PC-9 (cell line): ENCODE data around the gene PVALEF. TPM values are rescaled to one million over a fixed set of nuclear protein-coding genes. Genes with fewer than 3 reads are reported as not detected.

Experiments used
- BruUV-seq: library from RNA; stranded (reverse); fragments of 400-500 nt; replicated peaks from 2 replicates; lab custom pipeline; 2021; lab: Mats Ljungman, UMichigan
- CTCF ChIA-PET: fragments of 300-600 bp; sonication (Branson Sonifier 250); formaldehyde crosslinking; loops from one replicate; lab custom pipeline; 2022; ENCODE audit warnings: antibody characterized with exemption; lab: Charles Lee
- POLR2A ChIA-PET: fragments of 300-600 bp; sonication (Branson Sonifier 250); formaldehyde crosslinking; loops from one replicate; lab custom pipeline; 2022; ENCODE audit warnings: antibody characterized with exemption; ENCODE audit not compliant: unreplicated experiment; lab: Charles Lee
- DNase-seq, 2 experiments: peaks; one replicate each; pipeline versions ENCODE4 v3.0.0 to v3.0.0-alpha.2; 2015 to 2022; ENCODE audit warnings: mixed read lengths in 1 of 2
- H2AFZ ChIP-seq: fragments of 200-600 bp; sonication (generic); 2 replicates; pipeline ENCODE4 v1.8.1; 2017; ENCODE audit warnings: antibody characterized with exemption
- H3F3A ChIP-seq: fragments of 200-600 bp; sonication (generic); 2 replicates; pipeline ENCODE4 v1.8.1; 2017; ENCODE audit warnings: antibody characterized with exemption, mild to moderate bottlenecking, low read depth; ENCODE audit not compliant: insufficient read depth
- H3K27ac ChIP-seq: fragments of 200-600 bp; sonication (generic); 2 replicates; pipeline ENCODE4 v1.6.1; 2016; ENCODE audit warnings: mixed run types
- H3K27me3 ChIP-seq: fragments of 200-600 bp; sonication (generic); 2 replicates; pipeline ENCODE4 v1.6.1; 2016; ENCODE audit warnings: low read depth, mixed run types; ENCODE audit not compliant: insufficient read depth
- H3K36me3 ChIP-seq: fragments of 200-600 bp; sonication (generic); 2 replicates; pipeline ENCODE4 v1.6.1; 2016; ENCODE audit warnings: low read depth, mixed run types
- H3K4me1 ChIP-seq: fragments of 200-600 bp; sonication (generic); replicated peaks from 2 replicates; pipeline ENCODE4 v1.6.1; 2016; ENCODE audit warnings: mixed run types; ENCODE audit not compliant: insufficient read depth
- H3K4me2 ChIP-seq: fragments of 200-600 bp; sonication (generic); 2 replicates; pipeline ENCODE4 v1.6.1; 2017; ENCODE audit warnings: mixed run types
- H3K4me3 ChIP-seq: fragments of 200-600 bp; sonication (generic); 2 replicates; pipeline ENCODE4 v1.6.1; 2016; ENCODE audit warnings: mixed run types
- H3K79me2 ChIP-seq: fragments of 200-600 bp; sonication (generic); 2 replicates; pipeline ENCODE4 v1.6.1; 2017; ENCODE audit warnings: low read depth, mixed run types
- H3K9me2 ChIP-seq: fragments of 200-600 bp; sonication (generic); 2 replicates; pipeline ENCODE4 v1.8.1; 2017; ENCODE audit warnings: mild to moderate bottlenecking; ENCODE audit not compliant: insufficient read depth
- H3K9me3 ChIP-seq: fragments of 200-600 bp; sonication (generic); 2 replicates; pipeline ENCODE4 v1.8.1; 2016; ENCODE audit warnings: low read depth; ENCODE audit not compliant: insufficient read depth
- H4K20me1 ChIP-seq: fragments of 200-600 bp; sonication (generic); 2 replicates; pipeline ENCODE4 v1.8.1; 2017; ENCODE audit not compliant: insufficient read depth
- EZH2 ChIP-seq: fragments of 200-600 bp; sonication (generic); IDR thresholded peaks from 2 replicates; pipeline ENCODE4 v1.8.0; 2017; ENCODE audit warnings: antibody characterized with exemption, low read depth
- intact Hi-C: fragments of 100-400 bp; cut with micrococcal nuclease; formaldehyde crosslinking; loops from one replicate; pipeline ENCODE4 v1.10.0; 2022; ENCODE audit not compliant: unreplicated experiment
- total RNA-seq: library from RNA; stranded (reverse); gene quantifications from 2 replicates; pipeline ENCODE4 v1.2.3, GENCODE V29; 2021
- TF ChIP-seq, protein P1 (sequence below): fragments of 200-600 bp; sonication (generic); conservative IDR thresholded peaks from 2 replicates; pipeline ENCODE4 v1.6.1; 2017; ENCODE audit warnings: mixed run types, antibody characterized with exemption, mild to moderate bottlenecking, moderate library complexity

Gene PVALEF
- total RNA-seq, 1 experiment from 2014 or later: not detected

DNA sequence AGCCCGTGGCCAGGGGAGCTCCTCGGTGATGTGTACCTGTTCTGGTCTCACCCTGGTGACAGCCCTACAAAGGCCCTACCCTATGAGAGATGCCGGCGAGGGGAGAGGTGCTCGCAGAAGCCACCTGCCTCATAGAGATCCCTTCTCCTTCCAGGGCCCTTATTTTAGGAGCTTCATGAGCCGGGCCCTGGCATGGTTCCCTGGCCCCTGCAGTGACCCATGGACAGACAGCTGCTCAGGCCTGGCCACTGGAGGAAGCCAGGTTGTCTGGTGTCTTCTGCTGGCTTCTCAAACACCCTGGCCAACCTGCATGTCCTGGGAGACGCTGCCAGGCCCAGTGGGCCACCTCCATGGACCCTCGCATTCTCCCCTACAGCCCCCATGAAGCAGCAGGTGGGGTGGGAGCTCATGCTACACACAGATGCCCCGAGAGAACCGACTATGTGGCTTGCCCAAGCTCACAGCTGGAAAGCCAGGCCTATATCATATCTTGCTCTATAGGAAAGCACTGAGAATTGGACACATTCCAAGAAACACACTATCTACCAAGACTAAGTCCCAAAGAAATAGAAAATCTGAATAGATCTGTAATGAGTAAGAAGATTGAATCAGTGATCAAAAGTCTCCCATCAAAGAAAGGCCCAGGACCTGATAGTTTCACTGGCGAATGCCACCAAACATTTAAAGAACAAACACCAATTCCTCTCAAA lies 7.9 kb downstream of the PVALEF start:
- no peaks in the 10 kb centered on the region for H4K20me1 ChIP-seq
- H3K9me3 ChIP-seq: no peaks in the 10 kb centered on the region
- BruUV-seq: no TSS peak
- no peak overlapping the region for H2AFZ ChIP-seq
- H3K4me3 ChIP-seq: no peak overlapping the region
- ChIA-PET POLR2A (no interaction called here), CTCF (no interaction called here)
- no peaks in the 10 kb centered on the region for H3K4me1 ChIP-seq
- no peaks in the 10 kb centered on the region for H3K27me3 ChIP-seq
- DNase-seq: no peak
- TF ChIP-seq EZH2: no peak
- TF ChIP-seq, protein P1, sequence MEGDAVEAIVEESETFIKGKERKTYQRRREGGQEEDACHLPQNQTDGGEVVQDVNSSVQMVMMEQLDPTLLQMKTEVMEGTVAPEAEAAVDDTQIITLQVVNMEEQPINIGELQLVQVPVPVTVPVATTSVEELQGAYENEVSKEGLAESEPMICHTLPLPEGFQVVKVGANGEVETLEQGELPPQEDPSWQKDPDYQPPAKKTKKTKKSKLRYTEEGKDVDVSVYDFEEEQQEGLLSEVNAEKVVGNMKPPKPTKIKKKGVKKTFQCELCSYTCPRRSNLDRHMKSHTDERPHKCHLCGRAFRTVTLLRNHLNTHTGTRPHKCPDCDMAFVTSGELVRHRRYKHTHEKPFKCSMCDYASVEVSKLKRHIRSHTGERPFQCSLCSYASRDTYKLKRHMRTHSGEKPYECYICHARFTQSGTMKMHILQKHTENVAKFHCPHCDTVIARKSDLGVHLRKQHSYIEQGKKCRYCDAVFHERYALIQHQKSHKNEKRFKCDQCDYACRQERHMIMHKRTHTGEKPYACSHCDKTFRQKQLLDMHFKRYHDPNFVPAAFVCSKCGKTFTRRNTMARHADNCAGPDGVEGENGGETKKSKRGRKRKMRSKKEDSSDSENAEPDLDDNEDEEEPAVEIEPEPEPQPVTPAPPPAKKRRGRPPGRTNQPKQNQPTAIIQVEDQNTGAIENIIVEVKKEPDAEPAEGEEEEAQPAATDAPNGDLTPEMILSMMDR: no peak
- peaks cover 7% of the 10 kb centered on the region; the same call in 1 of the 2 replicates for H3F3A ChIP-seq
- H3K79me2 ChIP-seq: no peaks in the 10 kb centered on the region
- H3K27ac ChIP-seq: no peak overlapping the region
- H3K4me2 ChIP-seq: no peak overlapping the region
- no peaks in the 10 kb centered on the region for H3K9me2 ChIP-seq
- intact Hi-C loops: no loop called here
- no peaks in the 10 kb centered on the region for H3K36me3 ChIP-seq

DNA sequence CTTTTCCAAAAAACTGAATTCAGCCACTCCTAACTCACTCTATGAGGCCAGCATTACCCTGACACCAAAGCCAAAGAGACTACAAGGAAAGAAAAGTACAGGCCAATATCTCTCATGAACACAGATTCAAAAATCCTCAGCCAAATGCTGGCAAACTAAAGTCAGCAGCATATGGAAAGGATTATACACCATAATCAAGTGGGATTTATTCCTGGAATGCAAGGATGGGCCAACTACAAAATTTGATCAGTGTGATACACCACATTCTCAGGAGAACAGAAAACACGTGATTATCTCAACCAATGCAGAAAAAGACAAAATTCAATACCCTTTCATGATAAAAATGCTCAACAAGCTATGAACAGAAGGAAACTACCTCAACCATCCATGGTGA lies 8.5 kb downstream of the PVALEF start:
- ChIA-PET POLR2A (no interaction called here), CTCF (no interaction called here)
- BruUV-seq: no TSS peak

GRCh38 chr17:81176666-81177065 lies 11.4 kb downstream of the PVALEF start:
- H3K4me2 ChIP-seq: no peak overlapping the region
- H3K4me1 ChIP-seq: no peaks in the 10 kb centered on the region
- no peaks in the 10 kb centered on the region for H3K9me2 ChIP-seq
- H3K36me3 ChIP-seq: no peaks in the 10 kb centered on the region
- no peak for TF ChIP-seq EZH2
- TF ChIP-seq, protein P1: no peak
- H2AFZ ChIP-seq: no peak overlapping the region
- no TSS peak for BruUV-seq
- ChIA-PET CTCF (interaction anchor here (0.6 to 0.7 kb wide), 2 partner anchors 219 to 670 kb away, joined by 3 to 11 read pairs; no protein-coding TSS in a partner anchor), POLR2A (no interaction called here)
- no peak overlapping the region for H3K4me3 ChIP-seq
- H3K27ac ChIP-seq: no peak overlapping the region
- no peaks in the 10 kb centered on the region for H4K20me1 ChIP-seq
- H3K27me3 ChIP-seq: no peaks in the 10 kb centered on the region
- no peaks in the 10 kb centered on the region for H3K9me3 ChIP-seq
- no peak for DNase-seq
- H3F3A ChIP-seq: no peaks in the 10 kb centered on the region
- H3K79me2 ChIP-seq: no peaks in the 10 kb centered on the region
- intact Hi-C loops: no loop called here

More for the DNA sequence above, 8.5 kb downstream of the PVALEF start:
- H2AFZ ChIP-seq: no peak overlapping the region
- TF ChIP-seq, protein P1: no peak
- no peak for TF ChIP-seq EZH2
- H3K79me2 ChIP-seq: no peaks in the 10 kb centered on the region
- no peak overlapping the region for H3K4me3 ChIP-seq
- H3F3A ChIP-seq: peaks cover 7% of the 10 kb centered on the region; the same call in 1 of the 2 replicates
- H3K27me3 ChIP-seq: no peaks in the 10 kb centered on the region
- H4K20me1 ChIP-seq: no peaks in the 10 kb centered on the region
- H3K9me2 ChIP-seq: no peaks in the 10 kb centered on the region
- no peaks in the 10 kb centered on the region for H3K4me1 ChIP-seq
- H3K4me2 ChIP-seq: no peak overlapping the region
- H3K27ac ChIP-seq: no peak overlapping the region
- H3K9me3 ChIP-seq: no peaks in the 10 kb centered on the region
- no peak for DNase-seq
- intact Hi-C loops: no loop called here
- H3K36me3 ChIP-seq: no peaks in the 10 kb centered on the region
